Occipital lobe (tissue), 2 donors: ENCODE data around the gene LARGE1. TPM values are rescaled to one million over a fixed set of nuclear protein-coding genes. Genes with fewer than 3 reads are reported as not detected.
A peak's percentile ranks its signal among the peaks of the same experiment; 100 is the strongest.
"Not testable (repeated sequence)": the region's sequence is repeated elsewhere in the genome, so short reads cannot be mapped to it uniquely, and the experiment has no call there.

Experiments used
- DNase-seq: peaks from one replicate; lab custom pipeline; 2025; lab: John Stamatoyannopoulos, UW
- total RNA-seq: library from RNA; depleted of rRNA; stranded (reverse); fragments of >200 nt; gene quantifications from one replicate; pipeline ENCODE4 v1.2.3, GENCODE V29; 2014

LARGE1 gene
- total RNA-seq, 1 donor from 2014 or later = 37.3 TPM

DNA sequence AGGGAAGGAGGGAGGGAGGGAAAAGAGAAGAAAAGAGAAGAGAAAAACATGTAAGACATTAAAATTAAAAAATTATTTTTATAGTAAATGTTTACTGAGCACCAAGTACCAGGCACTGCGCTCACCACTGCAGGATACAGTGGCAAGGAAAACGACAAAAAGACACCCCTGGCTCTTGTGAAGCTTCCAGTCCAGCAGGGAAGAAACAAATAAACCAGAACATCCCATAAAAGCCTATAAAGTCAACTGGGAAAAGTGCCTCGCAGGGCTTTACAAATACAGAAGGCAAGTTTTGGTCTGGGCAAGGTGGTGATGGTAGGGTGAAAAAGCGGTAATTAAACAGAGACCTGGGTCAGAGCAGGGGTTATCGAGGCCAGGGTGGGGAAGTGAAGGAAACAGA is 33.6 kb downstream of the LARGE1 start:
- DNase-seq = no peak

DNA sequence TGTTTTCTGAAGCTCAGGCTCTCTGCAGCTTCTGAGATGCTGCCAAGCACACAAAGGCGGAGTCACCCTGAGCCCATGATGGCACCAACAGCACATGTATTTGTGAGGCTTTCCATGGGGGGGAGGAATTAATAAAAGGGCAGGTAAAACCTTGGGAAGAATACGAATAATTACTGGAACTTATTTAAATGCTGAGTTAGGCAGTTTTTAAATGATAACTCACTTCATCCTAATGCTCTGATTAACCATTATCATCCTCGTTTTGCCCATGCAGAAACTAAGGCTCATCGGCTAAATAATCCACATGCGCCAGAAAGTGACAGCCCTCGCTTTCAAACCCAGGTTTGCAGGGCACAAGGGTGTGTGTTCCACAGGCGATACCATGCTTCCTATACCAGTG is 35.4 kb downstream of the LARGE1 start:
- no peak for DNase-seq

DNA sequence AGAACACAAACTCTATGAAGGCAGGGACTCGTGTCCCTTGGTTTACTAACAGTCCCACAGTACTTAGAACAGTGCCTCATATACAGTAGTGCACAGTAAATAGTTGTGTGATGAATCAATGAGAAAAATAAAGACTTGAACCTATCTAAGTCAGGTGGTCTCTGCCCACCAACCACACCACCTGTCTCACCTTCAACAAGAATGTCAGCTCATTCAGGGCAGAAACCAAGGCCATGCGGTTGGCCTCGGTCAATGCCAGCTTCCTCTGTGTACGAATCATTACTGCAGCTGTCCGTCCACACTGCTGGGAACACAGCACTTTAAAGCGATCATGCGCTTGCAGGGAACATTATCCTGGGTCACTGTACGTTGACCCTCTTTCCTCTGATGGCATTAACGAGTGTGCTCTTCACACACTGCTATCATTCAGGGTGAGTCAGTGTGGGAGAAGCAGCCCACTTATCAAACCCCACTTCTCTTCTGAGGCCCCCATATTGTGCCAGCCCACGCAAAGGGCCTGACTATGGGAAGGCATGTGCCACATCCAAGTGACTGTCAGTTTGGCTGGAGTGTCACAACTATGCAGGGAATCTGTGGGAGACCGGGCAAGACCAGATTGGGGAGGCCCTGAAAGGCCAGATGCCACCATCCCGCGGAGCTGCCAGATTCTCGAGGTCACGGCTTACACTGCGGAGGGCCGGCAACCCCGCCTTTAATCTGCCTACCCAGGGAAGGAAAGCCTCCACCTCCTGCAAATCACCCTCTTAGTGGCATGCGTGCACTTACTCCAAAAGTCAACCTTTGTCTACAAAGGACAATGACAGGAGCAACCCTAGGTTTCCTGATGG is 36.1 kb downstream of the LARGE1 start:
- DNase-seq = no peak

DNA sequence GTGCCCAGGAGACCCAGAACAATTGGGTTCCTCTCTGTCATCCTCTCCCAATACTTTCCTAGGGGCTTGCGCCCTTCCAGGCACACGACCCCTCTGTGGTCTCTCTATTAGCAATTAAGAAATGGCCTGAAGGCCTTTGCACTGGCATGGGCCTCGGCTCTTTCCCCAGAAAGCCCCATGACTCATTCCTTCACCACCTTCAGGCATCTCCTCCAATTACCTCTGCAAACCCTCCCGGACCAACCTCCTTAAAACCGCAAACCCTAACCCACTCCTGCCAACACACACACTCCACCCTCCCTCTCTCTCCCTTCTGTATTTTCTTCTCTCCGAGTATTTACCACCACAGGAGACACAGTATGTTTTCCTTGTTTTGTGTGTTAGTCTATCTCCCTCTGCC is 36.7 kb downstream of the LARGE1 start:
- DNase-seq = no peak

DNA sequence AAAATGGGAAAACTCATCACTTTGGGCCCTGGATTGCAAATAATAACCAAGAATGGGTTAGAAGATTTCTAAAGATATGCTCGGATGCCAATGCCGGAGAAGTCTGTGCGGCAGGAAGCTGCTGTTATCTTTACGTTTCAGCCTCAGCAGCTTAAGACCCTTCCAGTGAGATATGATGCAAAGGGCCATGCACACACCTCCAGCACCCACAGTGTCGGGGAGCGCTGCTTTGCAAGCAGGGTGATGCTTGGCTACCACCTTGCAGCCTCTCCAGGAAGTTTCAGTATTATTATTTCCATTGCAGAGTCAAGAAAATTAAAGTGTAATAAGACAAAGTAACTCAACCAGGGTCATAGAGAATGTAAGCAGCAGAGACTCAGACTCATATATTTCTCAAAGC is 37.3 kb downstream of the LARGE1 start:
- no peak for DNase-seq

DNA sequence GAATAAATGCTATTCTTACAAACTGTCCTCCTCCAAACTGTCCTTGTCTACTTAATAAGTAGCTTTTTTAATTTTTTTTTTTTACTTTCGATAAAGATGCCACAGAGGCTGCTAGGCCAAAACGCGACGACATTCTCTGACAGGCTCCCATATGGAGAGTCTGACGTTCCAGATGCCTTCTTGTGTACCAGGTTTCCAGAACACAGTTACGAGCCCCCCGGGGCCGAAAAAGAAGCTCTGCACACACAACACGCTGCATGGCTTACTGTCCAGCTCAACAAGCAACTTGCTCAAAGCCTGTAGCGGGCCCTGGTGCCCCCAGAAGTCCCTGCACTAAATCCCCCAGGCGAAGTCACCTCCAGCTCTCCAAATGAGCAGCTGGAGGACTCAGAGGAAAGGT is 39.3 kb downstream of the LARGE1 start:
- no peak for DNase-seq

DNA sequence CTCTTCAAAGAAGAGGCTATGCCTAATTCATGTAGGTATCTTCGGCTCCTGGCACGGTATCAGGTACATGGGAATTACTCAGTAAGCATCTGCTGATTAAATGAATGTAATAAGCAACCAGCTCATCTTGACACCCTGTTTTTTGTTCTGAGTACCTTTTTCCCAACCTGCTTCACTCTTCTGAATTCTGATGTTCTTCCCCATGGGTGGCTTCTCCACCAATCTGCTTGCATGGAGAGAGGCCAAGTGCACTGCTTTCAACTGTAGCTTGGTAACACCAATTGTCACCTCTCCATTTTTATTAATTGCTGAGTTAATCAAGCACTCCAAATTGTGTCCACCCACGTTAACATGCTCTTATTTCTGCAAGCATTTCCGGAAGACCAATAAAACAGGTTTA is 40.5 kb downstream of the LARGE1 start:
- DNase-seq = no peak

DNA sequence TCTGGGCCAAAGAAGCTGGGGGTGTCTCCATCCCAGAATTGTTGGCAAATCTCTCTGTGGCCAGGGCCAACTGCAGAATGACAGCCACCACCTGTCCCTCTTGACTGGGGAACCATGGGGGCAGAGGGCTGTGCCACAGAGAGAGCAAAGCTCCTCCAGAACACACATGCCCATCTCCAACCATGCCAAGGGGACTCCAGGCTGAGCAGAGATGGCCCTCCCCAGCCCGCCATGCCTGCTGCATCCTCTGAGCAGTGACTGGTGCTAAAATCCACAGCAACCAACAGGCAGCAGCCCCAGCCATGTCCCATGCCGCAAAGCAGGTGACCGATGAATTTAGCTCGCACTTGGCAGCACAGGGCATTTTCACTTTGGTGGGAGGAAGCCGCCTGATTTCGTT is 45.0 kb downstream of the LARGE1 start:
- DNase-seq = no peak

DNA sequence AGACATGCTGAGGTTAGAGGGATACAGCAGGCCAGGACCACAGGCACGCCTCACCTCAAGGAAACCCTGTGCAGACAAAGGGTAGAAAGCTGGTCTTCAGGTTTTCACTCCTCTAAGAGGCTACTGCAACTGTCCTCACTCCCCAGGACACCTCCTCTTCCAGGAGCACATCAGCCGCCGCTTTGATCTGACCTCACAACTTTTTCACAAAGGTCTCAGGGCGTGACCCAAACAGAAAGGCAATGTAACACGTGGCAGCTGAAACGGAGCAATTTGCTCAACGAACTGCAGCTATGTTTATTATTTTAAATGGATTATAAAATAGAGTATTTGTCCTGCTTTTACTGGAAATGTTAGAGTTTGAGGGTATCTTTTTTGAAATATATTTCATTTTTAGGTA is 46.1 kb downstream of the LARGE1 start:
- DNase-seq = no peak

DNA sequence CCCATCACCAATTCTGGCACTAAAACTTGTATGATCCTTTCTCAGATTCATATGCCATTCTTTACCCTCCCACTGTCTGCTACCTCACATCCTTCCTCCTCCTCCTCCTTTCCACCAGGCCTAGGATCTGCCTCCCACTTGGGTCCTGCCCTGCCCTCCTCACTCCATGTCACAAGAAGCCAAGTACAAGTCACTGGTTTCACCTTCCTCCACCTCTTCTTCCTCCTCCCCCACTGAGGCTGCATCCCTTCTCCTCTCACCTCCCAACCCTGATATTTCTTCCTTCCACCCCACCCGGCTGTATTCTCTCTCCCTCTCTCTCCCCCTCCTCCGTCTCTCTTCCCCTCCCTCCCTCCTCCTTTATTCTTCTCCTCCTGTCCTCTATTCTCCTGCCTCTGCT is 46.6 kb downstream of the LARGE1 start:
- no peak for DNase-seq

DNA sequence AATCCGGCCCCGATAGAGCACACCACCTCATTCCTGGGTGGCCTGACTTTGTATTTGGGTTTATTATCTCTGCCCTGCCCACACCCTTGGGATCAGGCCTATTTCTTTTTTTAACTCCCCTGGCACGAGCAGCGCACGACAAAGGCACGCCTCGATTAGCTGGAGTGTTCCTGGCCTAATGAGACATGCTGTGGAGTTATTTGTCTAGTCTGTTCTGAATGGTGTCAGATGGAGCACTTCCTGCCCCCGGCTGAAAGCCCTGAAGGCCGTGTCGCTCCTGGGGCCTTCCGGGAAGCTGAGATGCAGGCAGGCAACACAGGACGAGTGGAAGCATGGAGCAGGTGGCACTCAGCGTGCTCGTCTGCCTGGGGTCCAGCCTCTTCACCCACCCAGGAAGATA is 47.1 kb downstream of the LARGE1 start:
- no peak for DNase-seq

DNA sequence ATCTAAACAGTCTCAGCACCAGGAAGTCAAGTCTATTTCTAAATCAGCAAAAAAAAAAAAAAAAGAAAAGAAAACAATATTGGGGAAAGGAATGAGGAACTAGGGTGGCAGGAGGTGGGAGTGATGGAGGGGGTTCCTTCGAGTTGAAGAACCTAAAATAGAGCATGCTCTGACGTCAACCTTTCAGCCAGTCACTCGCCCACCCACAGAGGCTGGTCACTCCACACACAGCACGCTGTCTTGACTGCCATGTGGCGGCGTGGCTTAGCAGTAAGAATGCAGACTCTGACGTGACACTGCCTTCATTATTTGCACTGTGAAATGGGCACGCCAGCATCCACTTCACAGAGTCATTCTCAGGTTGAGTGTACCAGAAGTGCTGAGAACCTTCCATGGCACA is 48.3 kb downstream of the LARGE1 start:
- DNase-seq = no peak

DNA sequence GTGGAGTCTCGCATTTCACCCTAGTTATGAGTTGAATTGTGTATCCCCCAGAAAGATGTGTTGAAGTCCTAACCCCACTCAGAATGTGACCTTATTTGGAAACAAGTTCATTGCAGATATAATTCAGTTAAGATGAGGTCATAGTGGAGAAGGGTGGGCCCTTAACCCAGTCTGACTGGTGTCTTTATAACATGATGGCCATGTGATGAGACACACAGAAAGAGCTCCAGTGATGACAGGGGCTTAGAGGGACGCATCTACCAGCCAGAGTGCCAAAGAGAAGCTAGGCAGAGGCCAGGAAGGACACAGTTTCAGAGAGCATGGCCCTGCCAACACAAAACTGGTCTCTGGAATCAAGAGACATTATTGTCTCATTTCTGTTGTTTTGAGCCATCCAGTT is 50.3 kb downstream of the LARGE1 start:
- no peak for DNase-seq

DNA sequence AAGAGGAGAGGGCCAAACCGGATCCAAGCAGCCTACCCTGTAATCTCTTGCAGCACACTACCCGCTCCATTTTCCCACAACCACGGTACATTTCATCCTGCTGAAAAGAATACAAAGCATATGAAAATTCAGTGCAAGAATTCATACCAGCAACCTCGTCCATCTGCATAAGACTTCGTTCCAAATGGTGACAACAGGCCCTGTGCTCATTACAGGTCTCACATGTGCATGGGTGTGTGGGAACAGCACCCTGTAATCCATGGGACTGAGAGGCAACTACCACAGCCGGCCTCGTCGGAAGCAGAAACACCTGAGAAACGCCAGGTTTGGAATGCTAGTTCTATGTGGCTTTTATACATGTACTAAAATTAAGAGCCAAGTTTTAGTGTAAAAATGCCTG is 52.3 kb downstream of the LARGE1 start:
- DNase-seq = no peak

DNA sequence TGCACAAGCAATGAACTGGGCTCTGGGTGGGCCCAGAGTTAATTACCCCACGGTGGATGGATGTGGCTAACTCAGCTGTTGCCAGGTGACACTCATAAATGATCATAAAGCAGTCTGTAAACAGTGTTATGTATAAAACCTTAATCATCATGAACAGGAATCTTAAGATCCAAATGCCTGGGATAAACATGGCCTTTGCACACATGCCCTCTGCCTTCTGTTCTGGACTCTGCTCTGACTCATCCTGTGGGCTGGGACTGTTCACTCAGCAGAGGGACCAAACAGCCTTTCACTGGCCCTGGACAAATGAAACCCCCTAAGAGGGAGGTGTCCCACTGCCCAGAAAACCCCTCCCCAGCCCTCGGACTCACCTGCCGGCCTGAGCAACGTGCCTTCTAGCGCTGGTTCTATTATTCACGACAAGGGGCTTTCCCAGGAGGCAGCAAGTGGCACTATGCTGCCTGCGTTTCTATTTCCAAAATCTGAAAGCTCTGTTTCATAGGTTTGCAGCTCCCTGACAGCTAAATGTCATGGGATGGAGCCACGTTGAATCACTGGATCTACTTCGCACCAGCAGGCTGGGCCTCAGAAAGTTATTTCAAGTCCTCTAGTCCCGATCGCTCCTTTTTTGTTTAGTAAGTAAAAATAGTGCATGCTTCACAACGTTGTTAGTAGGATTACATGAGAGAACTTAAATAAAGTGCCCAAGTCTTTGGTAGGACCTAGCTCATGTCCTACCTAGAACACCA is 53.0 kb downstream of the LARGE1 start:
- no peak for DNase-seq

DNA sequence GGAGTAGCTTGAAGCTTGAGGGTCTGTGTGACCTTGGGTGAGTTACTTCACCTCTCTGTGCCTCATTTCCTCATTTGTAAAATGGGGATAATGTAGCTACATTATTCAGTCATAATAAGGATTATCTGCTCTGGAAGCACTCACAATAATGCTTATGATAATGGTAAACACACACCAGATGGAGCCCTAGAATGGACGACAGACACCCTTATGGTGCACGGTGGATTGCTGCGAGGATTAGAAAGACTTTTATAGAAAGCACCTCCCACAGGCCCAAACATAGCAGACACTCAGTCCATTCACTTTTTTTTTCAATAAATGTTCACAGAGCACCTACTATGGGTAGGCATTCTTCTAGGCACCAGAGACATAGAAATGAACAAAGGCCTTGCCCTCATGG is 53.8 kb downstream of the LARGE1 start:
- no peak for DNase-seq

DNA sequence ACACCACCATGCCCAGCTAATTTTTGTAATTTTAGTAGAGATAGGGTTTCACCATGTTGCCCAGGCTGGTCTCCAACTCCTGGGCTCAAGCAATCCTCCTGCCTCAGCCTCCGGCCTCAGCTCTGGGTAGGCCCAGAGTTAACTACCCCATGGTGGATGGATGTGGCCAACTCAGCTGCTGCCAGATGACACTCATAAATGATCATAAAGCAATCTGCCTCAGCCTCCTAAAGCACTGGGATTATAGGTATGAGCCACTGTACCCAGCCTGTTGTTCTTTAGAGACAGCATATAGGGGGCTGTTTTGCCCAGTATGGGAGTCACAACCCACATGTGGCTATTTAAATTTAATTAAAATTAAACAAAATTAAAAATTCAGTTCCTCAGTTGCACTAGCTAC is 54.3 kb downstream of the LARGE1 start:
- DNase-seq = no peak

DNA sequence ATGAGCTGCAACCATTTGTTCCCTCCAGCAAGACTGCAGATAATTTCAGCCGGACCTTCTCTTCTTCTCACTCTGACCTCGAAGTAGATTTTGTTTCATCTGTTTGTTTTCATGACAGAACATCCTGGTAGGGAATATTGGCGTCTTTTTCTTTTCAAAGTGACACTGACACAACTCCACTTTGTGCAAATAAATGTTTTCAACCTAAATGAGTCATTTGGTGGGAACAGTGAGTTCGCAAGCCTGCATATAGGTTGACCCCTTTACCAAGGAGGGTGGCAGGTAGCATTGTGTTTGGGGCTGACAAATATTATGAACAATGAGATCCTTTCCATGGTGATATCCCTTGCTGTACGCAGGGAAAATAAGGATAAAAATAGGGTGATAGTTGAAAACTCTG is 55.0 kb downstream of the LARGE1 start:
- DNase-seq = no peak

DNA sequence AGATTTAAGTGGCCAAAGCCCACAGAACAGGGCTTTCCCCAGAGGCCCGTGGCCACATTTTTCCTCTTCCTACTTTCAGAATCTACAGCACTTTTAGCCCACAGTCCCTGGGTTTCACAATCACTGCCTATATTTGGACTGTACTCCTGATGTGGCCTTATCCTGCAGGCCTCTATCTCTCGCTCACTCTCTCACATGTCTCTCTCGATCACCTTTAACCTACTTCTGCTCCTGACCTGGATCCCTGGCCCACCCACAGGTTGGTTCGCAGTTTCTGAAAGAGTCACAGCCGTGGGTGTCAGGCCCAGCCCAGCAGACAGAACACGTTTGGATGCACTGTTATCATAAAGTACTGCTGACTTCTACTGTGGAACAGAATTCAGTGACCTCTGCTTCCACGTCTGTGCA is 55.5 kb downstream of the LARGE1 start:
- DNase-seq = no peak

DNA sequence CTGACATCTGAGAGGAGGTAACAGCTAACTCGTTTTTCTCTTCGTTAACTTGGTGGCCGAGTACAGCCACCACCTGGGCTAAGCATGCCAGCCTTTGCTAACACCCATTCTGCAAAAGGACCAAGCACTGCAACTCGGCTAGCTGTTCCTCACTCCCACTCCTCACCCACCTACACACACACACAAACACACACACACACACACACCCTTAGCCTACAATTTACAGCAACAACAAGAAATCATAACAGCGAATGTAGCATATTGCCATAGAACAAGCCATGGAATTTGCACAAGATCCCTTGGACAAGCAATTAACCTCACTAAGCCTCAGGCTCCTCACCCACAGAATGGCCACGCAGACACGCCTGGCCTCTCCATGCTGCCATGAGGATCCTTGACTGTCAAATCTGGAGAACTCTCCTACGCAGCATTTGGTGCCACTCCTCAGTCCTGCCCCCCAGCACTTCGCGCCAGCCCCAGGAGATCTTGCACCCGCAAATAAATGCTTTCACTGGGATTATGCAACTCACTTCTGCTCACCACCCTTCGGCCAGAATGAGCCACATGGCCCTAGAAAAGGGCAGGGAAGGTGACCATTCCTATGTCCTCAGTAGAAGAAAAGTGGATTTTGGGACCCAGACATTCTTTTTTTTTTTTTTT is 58.9 kb downstream of the LARGE1 start:
- DNase-seq = peak; percentile 22

DNA sequence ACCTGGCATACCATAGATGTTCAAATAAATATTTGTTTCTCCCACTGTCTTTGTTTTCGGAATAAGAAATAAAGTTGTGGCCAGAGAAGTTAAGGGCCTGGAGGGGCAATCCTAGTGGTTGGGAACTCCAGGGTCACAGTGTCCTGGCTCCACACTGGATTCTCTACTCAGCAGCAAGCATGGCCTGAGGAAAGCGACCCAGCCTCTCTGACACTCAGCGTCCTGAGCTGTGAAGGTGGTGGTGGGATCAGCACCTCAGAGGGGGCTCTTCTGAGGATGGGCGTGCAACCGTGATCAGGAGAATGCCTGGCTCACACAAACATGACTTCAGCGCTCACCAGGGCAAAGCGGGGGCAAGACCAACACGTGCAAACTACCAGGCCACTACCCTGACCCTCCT is 59.9 kb downstream of the LARGE1 start:
- DNase-seq = no peak

DNA sequence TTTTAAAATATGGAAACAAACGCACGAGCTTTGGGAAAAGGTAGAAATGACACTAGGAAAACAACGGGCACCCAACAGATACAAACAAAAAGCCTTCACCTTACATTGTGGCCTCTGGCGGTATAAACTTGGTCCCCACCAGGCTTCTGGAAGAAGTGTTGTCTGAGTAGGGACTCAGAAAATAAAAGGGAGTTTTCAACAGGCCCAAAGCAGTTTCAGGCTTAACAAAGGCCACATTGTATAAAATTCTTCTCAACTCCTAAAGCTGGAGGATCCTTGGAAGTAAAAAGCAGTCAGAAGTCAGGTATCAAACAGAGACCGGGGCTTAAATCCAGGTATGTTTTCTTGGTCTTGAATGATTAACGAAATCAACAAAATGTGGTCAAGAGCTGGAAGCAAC is 61.0 kb downstream of the LARGE1 start:
- DNase-seq = no peak

DNA sequence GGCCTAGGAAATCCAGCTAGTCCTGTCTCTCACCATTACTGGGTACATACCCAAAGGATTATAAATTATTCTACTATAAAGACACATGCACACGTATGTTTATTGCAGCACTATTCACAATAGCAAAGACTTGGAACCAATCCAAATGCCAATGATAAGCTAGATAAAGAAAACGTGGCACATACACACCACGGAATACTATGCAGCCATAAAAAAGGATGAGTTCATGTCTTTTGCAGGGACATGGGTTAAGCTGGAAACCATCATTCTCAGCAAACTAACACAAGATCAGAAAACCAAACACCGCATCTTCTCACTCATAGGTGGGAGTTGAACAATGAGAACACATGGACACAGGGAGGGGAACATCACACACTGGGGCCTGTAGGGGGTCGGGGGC is 61.6 kb downstream of the LARGE1 start:
- not testable (repeated sequence) for DNase-seq
